NCI-H2227 treated with DMSO at 0.1 percent for 48 hours (cell line): ENCODE measurements around the gene EPAS1.

ENCODE experiments used
- DNase-seq: peaks from one replicate; lab custom pipeline; 2025; lab: John Stamatoyannopoulos, UW

The EPAS1 gene

DNA sequence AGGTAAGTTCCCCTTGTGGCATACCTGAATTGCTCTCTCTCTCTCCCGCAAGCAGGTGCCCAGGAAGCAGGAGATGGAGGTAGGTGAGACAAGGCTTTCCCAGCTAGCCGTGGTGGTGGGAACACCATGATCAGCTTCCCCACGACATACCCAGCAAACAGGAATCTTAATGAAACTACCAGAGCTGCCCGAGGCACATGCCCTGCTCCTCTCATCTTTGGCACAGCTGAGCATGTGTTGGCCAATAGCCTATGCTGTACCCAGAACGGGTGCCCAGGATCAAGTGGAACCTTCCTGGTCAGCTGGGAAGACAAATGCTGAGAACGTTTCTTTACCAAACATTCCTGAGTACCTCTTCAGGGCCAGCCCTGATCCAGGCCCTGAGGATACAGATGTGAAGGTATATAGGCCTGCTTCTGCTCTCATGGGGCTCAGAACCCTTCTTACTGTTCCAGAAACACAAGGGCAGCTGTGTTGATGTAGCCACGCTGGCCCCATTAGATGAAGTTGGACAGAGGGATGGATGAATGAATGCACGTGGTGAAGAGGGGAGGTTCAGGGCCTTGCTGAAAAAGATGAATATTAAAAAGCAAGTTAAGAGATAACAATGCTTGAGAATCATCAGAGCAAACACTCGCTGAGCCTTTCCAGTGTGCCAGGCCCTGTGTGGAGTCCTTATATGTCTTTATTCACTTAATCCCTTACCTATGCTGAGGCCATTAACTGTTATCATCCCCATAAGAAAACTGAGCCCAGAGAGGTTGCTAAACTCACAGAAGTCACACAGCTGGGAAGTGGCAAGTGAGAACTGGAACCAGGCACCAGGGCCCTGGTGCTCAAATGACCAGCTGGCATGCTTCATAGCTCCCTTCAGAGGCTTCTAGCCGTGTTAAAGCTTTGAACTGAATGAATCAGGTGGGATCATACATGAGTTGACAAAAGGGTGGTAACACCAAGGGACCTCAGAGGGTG is 113.4 kb downstream of the EPAS1 start:
- DNase-seq, result no peak

GRCh38 chr2:46411245-46411641 is 114.0 kb downstream of the EPAS1 start:
- no peak for DNase-seq

- DNase-seq, result no peak
These were observed 114.8 kb downstream of the EPAS1 start for GRCh38 chr2:46411985-46412384.

- no peak for DNase-seq
These were observed 115.9 kb downstream of the EPAS1 start for GRCh38 chr2:46413111-46413510.

DNA sequence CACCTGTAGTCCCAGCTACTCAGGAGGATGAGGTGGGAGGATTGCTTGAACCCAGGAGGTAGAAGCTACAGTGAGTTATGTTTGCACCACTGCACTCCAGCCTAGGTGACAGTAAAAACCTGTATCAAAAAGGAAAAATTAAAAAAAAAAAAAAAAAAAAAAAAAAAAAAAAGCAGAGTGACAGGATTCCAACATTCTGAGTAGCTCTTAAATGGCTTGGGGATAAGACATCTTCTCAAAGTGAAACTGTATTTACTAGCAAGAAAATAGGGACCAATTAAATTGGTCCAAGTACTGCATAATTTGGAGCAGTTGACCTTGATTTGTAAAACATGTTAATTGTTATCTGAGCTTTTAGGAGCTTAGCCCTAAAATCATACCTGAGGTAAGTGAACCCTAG is 116.4 kb downstream of the EPAS1 start:
- no peak for DNase-seq

- DNase-seq, result no peak
These were observed 117.5 kb downstream of the EPAS1 start for GRCh38 chr2:46414701-46415100.

GRCh38 chr2:46416280-46416679 is 119.1 kb downstream of the EPAS1 start:
- no peak for DNase-seq

GRCh38 chr2:46416739-46417403 is 119.7 kb downstream of the EPAS1 start:
- DNase-seq, result no peak

- no peak for DNase-seq
These were observed 123.7 kb downstream of the EPAS1 start for GRCh38 chr2:46420945-46421344.

GRCh38 chr2:46421361-46421760 is 124.2 kb downstream of the EPAS1 start:
- DNase-seq, result no peak

DNA sequence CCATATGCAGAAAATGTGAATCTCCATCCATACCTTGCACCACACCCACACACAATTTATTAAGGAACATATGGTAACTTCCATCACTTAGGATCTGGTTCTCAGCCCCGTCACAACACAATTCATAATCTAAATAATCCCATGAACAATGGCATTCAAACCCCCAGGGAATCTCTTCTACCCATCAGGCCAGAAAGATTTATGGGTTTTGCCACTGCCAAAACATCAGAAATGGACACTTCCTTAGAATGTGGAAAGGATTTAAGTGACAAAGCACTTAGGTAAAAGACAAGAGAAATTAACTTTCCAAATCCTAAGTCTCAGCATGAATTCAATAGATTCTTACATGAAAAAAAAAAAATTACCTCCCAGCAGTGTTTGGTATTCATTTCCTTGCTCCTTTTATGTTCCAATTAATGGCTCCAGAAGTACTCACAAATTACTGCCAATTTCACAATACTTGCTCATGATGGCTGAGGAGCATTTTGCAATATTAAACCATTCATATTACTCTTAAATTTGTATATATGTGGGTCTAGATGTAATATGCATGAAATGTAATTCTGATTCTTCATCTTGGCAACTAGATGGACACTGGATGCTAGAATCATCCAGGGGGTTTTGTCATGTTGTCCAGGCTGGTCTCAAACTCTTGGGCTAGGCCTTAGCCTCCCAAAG is 125.6 kb downstream of the EPAS1 start:
- DNase-seq, result no peak

- DNase-seq, result no peak
These were observed 127.7 kb downstream of the EPAS1 start for GRCh38 chr2:46424937-46425336.

DNA sequence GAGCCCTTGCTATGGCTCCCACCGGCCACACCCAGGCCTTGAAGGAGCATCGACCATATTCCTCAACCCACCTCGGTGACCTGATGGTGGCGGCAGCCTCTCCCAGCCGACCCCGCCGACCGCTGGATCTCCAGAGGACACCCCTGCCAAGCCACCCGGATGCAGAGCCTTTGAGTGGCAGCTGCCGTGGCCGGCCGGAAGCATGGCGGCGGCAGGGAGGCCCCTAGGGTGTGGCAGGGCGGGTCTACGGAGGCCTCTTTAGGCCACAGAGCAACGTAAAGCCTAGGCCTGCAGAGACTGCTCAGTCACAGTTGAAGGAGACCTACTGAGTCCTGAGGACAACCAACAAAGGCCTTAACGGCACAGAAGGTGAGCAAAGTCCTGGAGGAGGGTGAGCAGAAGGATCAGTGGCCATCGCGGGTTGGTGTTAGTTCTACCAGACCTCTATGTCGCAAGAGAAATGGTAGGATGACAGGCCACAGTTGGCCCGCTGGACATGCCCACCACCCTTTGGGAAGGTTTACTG is 131.8 kb downstream of the EPAS1 start:
- no peak for DNase-seq

GRCh38 chr2:46430413-46430812 is 133.2 kb downstream of the EPAS1 start:
- DNase-seq, result no peak

DNA sequence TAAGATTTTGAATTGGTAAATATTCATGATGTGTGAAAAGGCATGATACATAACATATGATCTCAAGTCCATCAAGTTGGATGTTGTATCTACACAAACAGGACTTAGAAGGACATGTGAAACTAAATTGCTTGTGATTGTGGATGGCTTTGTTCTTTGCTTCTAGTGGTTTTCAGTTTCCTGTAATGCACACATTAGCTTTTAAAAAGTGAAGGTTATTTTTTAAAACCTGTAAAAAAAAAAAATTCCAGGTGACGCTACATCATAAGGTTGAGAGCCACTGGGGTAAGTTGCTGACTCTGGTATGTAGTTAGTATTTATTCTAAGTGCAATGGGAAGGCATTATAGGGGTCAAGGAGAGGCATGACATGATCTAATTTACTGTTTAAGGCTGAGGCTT is 133.8 kb downstream of the EPAS1 start:
- DNase-seq, result no peak

DNA sequence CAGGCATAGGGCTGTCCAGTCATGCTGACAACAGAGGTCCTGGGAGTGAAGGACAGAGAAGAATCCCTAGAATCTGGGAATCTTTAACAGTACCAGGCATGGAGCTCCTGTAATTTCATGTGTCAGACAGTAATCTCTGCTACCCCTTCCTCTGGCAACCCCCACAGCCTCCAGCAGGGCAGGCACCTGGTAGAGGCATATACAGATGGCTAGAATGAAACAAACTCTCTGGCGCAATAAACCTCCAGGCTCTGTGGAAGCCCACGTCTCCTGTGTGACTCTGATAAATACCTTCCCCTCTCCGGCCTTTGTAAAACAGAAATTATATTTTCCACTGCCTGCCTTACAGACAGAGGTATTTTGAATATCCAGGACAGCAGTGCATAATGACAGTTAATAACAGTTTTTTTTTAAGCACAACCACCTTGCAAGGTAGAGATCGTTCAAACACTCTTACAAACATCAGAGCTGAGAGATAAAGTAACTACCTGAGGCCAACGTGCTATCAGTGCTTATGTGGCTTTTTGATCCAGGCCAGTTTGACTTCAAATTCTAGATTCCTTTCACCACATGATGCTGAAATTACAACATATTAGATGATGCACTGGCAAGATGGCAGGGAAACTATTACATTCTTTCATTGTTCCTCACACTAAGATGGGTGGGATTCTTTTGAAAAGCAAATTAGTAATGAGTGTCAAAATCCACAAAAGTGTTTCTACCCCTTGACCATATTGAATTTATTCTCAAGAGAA is 134.5 kb downstream of the EPAS1 start:
- no peak for DNase-seq

GRCh38 chr2:46434851-46435273 is 137.7 kb downstream of the EPAS1 start:
- DNase-seq, result no peak

DNA sequence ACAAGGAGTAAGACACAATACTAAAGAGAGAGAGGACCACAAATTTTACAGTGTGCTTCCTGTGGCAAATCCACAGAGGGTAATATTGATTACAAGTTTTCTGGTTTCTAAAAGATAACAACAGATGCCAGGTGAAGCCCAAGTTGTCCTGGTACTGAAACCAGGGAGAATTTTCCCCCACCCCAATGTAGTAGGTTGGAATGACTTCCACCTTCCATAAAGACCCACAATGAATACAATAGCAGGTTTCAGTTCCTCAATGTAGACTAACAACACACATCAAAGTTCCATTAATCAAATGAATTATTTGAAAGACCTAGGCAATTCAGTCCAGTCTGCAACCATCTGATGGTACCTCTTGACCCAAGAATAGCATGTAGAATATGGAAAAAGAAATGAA is 138.1 kb downstream of the EPAS1 start:
- DNase-seq, result no peak

DNA sequence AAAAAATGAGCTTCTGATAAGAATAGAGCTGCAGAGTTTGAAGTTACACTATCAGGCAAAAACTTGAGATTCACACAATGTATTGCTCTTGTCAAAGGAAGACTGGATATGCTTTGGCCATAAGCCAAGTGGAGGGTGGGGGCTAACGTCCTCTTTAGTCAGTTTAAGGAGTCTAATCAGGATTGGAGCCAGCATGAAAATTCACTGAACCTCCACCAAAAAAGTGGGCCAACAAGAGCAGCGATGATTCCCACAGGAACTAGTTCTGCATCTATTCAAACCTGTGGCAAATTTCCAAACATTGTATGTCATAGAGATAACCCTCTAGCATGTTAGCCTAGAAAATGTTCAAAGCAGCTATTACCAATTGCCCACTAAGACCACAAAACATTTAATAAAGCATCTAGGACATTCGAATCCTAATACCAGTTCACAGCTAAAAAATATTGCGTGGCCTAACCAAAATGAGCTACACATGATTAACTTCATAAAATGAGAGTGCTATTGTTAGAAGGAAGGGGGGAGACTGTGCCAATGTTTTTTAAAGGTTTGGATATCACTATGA is 138.7 kb downstream of the EPAS1 start:
- no peak for DNase-seq
